K562 (cell line): ENCODE data around the gene CHD3.

Experiments used
- HLTF ChIP-seq: fragments of 450-650 bp; IDR thresholded peaks from 2 replicates; pipeline ENCODE4 v1.6.1; 2016
- POLR2A ChIP-seq: fragments of 450-650 bp; conservative IDR thresholded peaks from 2 replicates; pipeline ENCODE4 v1.6.1; 2016
- SRSF9 ChIP-seq: fragments of 200-400 bp; formaldehyde crosslinking; IDR thresholded peaks from 2 replicates; pipeline ENCODE4 v1.6.1; 2017; ENCODE audit warnings: low read depth, low read length, borderline replicate concordance
- ZNF274 ChIP-seq: IDR thresholded peaks from 2 replicates; pipeline ENCODE4 v1.6.1; 2011; ENCODE audit warnings: low read depth, mild to moderate bottlenecking, low read length, moderate library complexity, borderline replicate concordance
- ZNF717 ChIP-seq: fragments of 250-450 bp; sonication (Bioruptor Pico); IDR thresholded peaks from 2 replicates; pipeline ENCODE4 v1.5.0; 2021
- ZSCAN29 ChIP-seq: fragments of 450-650 bp; IDR thresholded peaks from 2 replicates; pipeline ENCODE4 v1.6.1; 2017
- TF ChIP-seq, protein P1 (sequence below): sonication (generic); formaldehyde crosslinking; IDR thresholded peaks from 2 replicates; pipeline ENCODE4 v1.9.0; 2022; ENCODE audit warnings: mild to moderate bottlenecking, missing genetic modification reagents
- TF ChIP-seq, protein P2 (sequence below), 3 experiments: IDR thresholded peaks in 2 of 3; conservative IDR thresholded peaks in 1 of 3; 2 replicates each; pipeline ENCODE4 v1.5.1; 2011 to 2012; ENCODE audit warnings: low read length in 3 of 3, mild to moderate bottlenecking in 3 of 3, control low read depth in 2 of 3, improper control_type of control experiment in 1 of 3, inconsistent platforms in 1 of 3, low read depth in 1 of 3, mixed read lengths in 1 of 3, moderate library complexity in 1 of 3; ENCODE audit not compliant: insufficient read depth in 2 of 3

DNA sequence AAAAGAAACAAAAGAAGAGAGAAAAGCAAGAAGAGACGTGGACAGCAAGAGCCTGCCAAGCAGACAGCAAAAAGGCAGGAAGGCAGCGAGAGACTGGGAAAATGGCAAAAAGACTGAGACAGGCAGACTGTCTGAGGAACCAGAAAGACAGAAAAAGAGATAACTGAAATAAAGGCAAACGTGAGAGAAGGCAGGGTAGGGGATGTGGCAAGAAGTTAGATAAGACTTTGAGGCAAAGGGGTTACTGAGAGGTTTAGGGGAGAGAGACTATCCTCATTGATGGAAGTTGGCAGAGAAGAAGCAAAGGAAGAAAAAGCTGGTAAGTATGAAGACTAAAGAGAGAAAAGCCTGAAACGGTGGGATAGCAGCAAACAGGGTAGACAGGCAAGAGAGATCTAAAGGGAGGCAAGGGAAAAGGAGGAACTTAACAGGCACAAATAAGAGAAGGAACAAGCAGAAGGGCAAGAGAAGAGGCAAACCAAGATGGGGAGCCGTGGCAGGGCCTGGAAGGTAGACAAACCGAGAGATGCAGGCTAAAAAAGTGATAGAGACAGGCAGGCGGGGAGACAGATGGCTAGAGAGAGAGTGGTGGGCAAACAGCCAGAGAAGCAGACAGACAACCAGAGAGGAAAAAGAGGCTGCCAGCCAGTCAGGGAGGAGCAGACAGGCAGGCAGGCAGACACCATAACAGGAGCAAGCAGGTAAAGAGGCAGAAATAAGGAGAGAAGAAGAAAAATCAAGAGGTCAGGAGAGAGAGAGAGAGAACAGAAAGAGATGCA, 7.1 kb upstream of the CHD3 start:
- TF ChIP-seq HLTF (no peak), POLR2A (no peak), SRSF9 (no peak), ZNF274 (no peak), ZSCAN29 (no peak), ZNF717 (no peak)
- TF ChIP-seq, protein P1, sequence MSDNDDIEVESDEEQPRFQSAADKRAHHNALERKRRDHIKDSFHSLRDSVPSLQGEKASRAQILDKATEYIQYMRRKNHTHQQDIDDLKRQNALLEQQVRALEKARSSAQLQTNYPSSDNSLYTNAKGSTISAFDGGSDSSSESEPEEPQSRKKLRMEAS (CRISPR knock-in tag) = no peak
- TF ChIP-seq, protein P2, sequence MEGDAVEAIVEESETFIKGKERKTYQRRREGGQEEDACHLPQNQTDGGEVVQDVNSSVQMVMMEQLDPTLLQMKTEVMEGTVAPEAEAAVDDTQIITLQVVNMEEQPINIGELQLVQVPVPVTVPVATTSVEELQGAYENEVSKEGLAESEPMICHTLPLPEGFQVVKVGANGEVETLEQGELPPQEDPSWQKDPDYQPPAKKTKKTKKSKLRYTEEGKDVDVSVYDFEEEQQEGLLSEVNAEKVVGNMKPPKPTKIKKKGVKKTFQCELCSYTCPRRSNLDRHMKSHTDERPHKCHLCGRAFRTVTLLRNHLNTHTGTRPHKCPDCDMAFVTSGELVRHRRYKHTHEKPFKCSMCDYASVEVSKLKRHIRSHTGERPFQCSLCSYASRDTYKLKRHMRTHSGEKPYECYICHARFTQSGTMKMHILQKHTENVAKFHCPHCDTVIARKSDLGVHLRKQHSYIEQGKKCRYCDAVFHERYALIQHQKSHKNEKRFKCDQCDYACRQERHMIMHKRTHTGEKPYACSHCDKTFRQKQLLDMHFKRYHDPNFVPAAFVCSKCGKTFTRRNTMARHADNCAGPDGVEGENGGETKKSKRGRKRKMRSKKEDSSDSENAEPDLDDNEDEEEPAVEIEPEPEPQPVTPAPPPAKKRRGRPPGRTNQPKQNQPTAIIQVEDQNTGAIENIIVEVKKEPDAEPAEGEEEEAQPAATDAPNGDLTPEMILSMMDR (IDR thresholded peaks at IDR 0.05 in 2 of 3, conservative IDR thresholded peaks at IDR 0.05 in 1 of 3; ENCODE audit: insufficient read depth in 2 of 3, low read depth in 1 of 3, low read length in 3 of 3) = no peak
